H9 (cell line): ENCODE measurements around the gene GLIPR2. TPM values are rescaled to one million over a fixed set of nuclear protein-coding genes. Genes with fewer than 3 reads are reported as not detected.

Source experiments
- DNase-seq: peaks from one replicate; pipeline ENCODE4 v3.0.0-alpha.2; 2017
- H2AFZ ChIP-seq: one replicate; pipeline ENCODE4 v1.6.1; 2013; ENCODE audit warnings: mild to moderate bottlenecking, low read length, control low read depth, moderate library complexity
- H2AK5ac ChIP-seq: 2 replicates; pipeline ENCODE4 v1.6.1; 2013; ENCODE audit warnings: low read length, control low read depth, mixed read lengths; ENCODE audit not compliant: insufficient read length
- H2BK120ac ChIP-seq: one replicate; pipeline ENCODE4 v1.6.1; 2013; ENCODE audit warnings: low read depth, mild to moderate bottlenecking, low read length, control low read depth, inconsistent platforms; ENCODE audit not compliant: poor library complexity, severe bottlenecking
- H2BK12ac ChIP-seq: 2 replicates; pipeline ENCODE4 v1.6.1; 2013; ENCODE audit warnings: low read length, control low read depth, mixed read lengths, low read depth; ENCODE audit not compliant: insufficient read length
- H2BK15ac ChIP-seq: 2 replicates; pipeline ENCODE4 v1.6.1; 2013; ENCODE audit warnings: low read depth, low read length, control low read depth
- H2BK20ac ChIP-seq: one replicate; pipeline ENCODE4 v1.6.1; 2013; ENCODE audit warnings: low read depth, mild to moderate bottlenecking, low read length, control low read depth, inconsistent platforms; ENCODE audit not compliant: poor library complexity, severe bottlenecking
- H2BK5ac ChIP-seq: 2 replicates; pipeline ENCODE4 v1.6.1; 2013; ENCODE audit warnings: low read length, control low read depth, mixed read lengths; ENCODE audit not compliant: insufficient read length
- H3K14ac ChIP-seq: 2 replicates; pipeline ENCODE4 v1.6.1; 2013; ENCODE audit warnings: low read length, control low read depth; ENCODE audit not compliant: insufficient read depth
- H3K18ac ChIP-seq: 2 replicates; pipeline ENCODE4 v1.6.1; 2013; ENCODE audit warnings: low read depth, mild to moderate bottlenecking, mixed read lengths, low read length, control low read depth; ENCODE audit not compliant: insufficient read length
- H3K23ac ChIP-seq: 2 replicates; pipeline ENCODE4 v1.6.1; 2013; ENCODE audit warnings: low read length, control low read depth, mixed read lengths, low read depth; ENCODE audit not compliant: insufficient read length
- H3K23me2 ChIP-seq: 2 replicates; pipeline ENCODE4 v1.6.1; 2013; ENCODE audit warnings: low read depth, mild to moderate bottlenecking, mixed read lengths, low read length, control low read depth; ENCODE audit not compliant: insufficient read length, poor library complexity, severe bottlenecking
- H3K27ac ChIP-seq: 2 replicates; pipeline ENCODE4 v1.5.1; 2013; ENCODE audit warnings: low read length, control low read depth, mixed read lengths, low read depth; ENCODE audit not compliant: insufficient read length
- H3K27me3 ChIP-seq: 2 replicates; pipeline ENCODE4 v1.6.1; 2013; ENCODE audit warnings: low read length, control low read depth, inconsistent platforms; ENCODE audit not compliant: insufficient read depth
- H3K4ac ChIP-seq: 2 replicates; pipeline ENCODE4 v1.6.1; 2013; ENCODE audit warnings: low read depth, mild to moderate bottlenecking, control low read depth, inconsistent platforms, low read length, moderate library complexity
- H3K4me1 ChIP-seq: 2 replicates; pipeline ENCODE4 v1.6.1; 2013; ENCODE audit warnings: low read length, control low read depth, inconsistent platforms; ENCODE audit not compliant: insufficient read depth
- H3K4me2 ChIP-seq: 2 replicates; pipeline ENCODE4 v1.6.1; 2013; ENCODE audit warnings: low read length, control low read depth, mixed read lengths; ENCODE audit not compliant: insufficient read length, insufficient read depth
- H3K56ac ChIP-seq: 2 replicates; pipeline ENCODE4 v1.6.1; 2013; ENCODE audit warnings: low read depth, mild to moderate bottlenecking, mixed read lengths, low read length, control low read depth; ENCODE audit not compliant: insufficient read length
- H3K79me1 ChIP-seq: 2 replicates; pipeline ENCODE4 v1.6.1; 2013; ENCODE audit warnings: low read depth, mild to moderate bottlenecking, moderate library complexity, low read length, control low read depth, inconsistent platforms; ENCODE audit not compliant: insufficient read depth, poor library complexity, severe bottlenecking
- H3K79me2 ChIP-seq: 2 replicates; pipeline ENCODE4 v1.6.1; 2013; ENCODE audit warnings: low read length, control low read depth, inconsistent platforms; ENCODE audit not compliant: insufficient read depth
- H3K9ac ChIP-seq: 2 replicates; pipeline ENCODE4 v1.6.1; 2013; ENCODE audit warnings: low read length, control low read depth, mixed read lengths; ENCODE audit not compliant: insufficient read length; ENCODE audit errors: extremely low read depth
- H3K9me3 ChIP-seq: one replicate; pipeline ENCODE4 v1.6.1; 2013; ENCODE audit warnings: low read depth, low read length, inconsistent platforms; ENCODE audit not compliant: control insufficient read depth
- H3T11ph ChIP-seq: one replicate; pipeline ENCODE4 v1.6.1; 2013; ENCODE audit warnings: mild to moderate bottlenecking, low read length, control low read depth, inconsistent platforms
- H4K20me1 ChIP-seq: one replicate; pipeline ENCODE4 v1.6.1; 2013; ENCODE audit not compliant: control insufficient read depth, insufficient read length, insufficient read depth
- H4K5ac ChIP-seq: 2 replicates; pipeline ENCODE4 v1.6.1; 2013; ENCODE audit warnings: low read depth, mild to moderate bottlenecking, mixed read lengths, low read length, control low read depth; ENCODE audit not compliant: insufficient read length
- H4K8ac ChIP-seq: replicated peaks from 2 replicates; pipeline ENCODE4 v1.6.1; 2013; ENCODE audit warnings: low read length, control low read depth, mixed read lengths, low read depth; ENCODE audit not compliant: insufficient read length
- H4K91ac ChIP-seq: 2 replicates; pipeline ENCODE4 v1.6.1; 2013; ENCODE audit warnings: low read depth, mild to moderate bottlenecking, moderate library complexity, mixed read lengths, low read length, control low read depth; ENCODE audit not compliant: insufficient read length
- H3K27ac Mint-ChIP-seq, 3 experiments: 2 replicates in 2 of 3; 3 replicates in 1 of 3; pipeline ENCODE4 v1.8.0; 2020 to 2021; ENCODE audit warnings: mixed read lengths in 3 of 3, mild to moderate bottlenecking in 1 of 3, moderate library complexity in 1 of 3
- H3K27me3 Mint-ChIP-seq: 2 replicates; pipeline ENCODE4 v1.8.0; 2021; ENCODE audit warnings: low read depth, mild to moderate bottlenecking, moderate library complexity, mixed read lengths
- H3K36me3 Mint-ChIP-seq, 3 experiments: 2 replicates in 2 of 3; 3 replicates in 1 of 3; pipeline ENCODE4 v1.8.0; 2020 to 2021; ENCODE audit warnings: low read depth in 3 of 3, mixed read lengths in 3 of 3; ENCODE audit not compliant: insufficient read depth in 1 of 3
- H3K4me1 Mint-ChIP-seq, 2 experiments: 2 replicates each; pipeline ENCODE4 v1.8.0; 2020; ENCODE audit warnings: mixed read lengths in 2 of 2
- H3K4me3 Mint-ChIP-seq, 2 experiments: 2 replicates in 1 of 2; 3 replicates in 1 of 2; pipeline ENCODE4 v1.8.0; 2020 to 2021; ENCODE audit warnings: mild to moderate bottlenecking in 2 of 2, mixed read lengths in 2 of 2, moderate library complexity in 1 of 2
- H3K9me3 Mint-ChIP-seq, 2 experiments: 2 replicates in 1 of 2; 3 replicates in 1 of 2; pipeline ENCODE4 v1.8.0; 2020; ENCODE audit warnings: mild to moderate bottlenecking in 2 of 2, mixed read lengths in 2 of 2, moderate library complexity in 1 of 2
- CTCF ChIP-seq: fragments of 200-600 bp; sonication (generic); conservative IDR thresholded peaks from 3 replicates; pipeline ENCODE4 v1.8.0; 2021; ENCODE audit warnings: antibody characterized with exemption, mild to moderate bottlenecking
- WGBS: extraction: QIAGEN DNeasy Blood & Tissue Kit; methylation state at CpG from one replicate; pipeline ENCODE4 v1.1.7; 2013; ENCODE audit warnings: missing lambda C conversion rate, low lambda C conversion rate, mixed read lengths; ENCODE audit not compliant: insufficient read length; ENCODE audit errors: extremely low coverage; 5-methylcytosine and 5-hydroxymethylcytosine counted together
- total RNA-seq: library from RNA; stranded (reverse); gene quantifications from 2 replicates; pipeline ENCODE4 v1.2.1, GENCODE V29; 2021

The GLIPR2 gene
- total RNA-seq, 1 experiment from 2014 or later = 10.0 TPM

GRCh38 chr9:36192196-36192595 is 55.7 kb downstream of the GLIPR2 start:
- Histone ChIP-seq H2BK12ac (no peak overlapping the region), H2BK20ac (no peak overlapping the region), H3K4me1 (peaks cover 6% of the 10 kb centered on the region; the same call in 1 of the 2 replicates), H3T11ph (no peak overlapping the region), H3K27me3 (no peaks in the 10 kb centered on the region), H3K27ac (no peak overlapping the region), H3K9me3 (no peaks in the 10 kb centered on the region), H4K20me1 (no peaks in the 10 kb centered on the region), H3K79me1 (peaks cover 13% of the 10 kb centered on the region), H2BK15ac (no peak overlapping the region), H3K4ac (no peak overlapping the region), H3K23me2 (peaks cover 10% of the 10 kb centered on the region), H2AFZ (no peak overlapping the region), H4K91ac (no peak overlapping the region), H4K8ac (no peak overlapping the region), H2BK5ac (no peak overlapping the region), H2AK5ac (no peak overlapping the region), H3K18ac (no peak overlapping the region), H3K14ac (no peak overlapping the region), H3K23ac (no peak overlapping the region), H3K79me2 (peaks cover 37% of the 10 kb centered on the region), H3K4me2 (peak overlapping the region; percentile 95), H3K9ac (peak overlapping the region; percentile 45), H4K5ac (no peak overlapping the region), H2BK120ac (no peak overlapping the region), H3K56ac (no peak overlapping the region)
- H3K9me3 Mint-ChIP-seq = no peaks in the 10 kb centered on the region
- TF ChIP-seq CTCF = no peak
- H3K27ac Mint-ChIP-seq = no peak overlapping the region
- peaks cover 23 to 26% of the 10 kb centered on the region in 2 experiments for H3K4me1 Mint-ChIP-seq
- no CpG with 5 or more reads among the region's 4 CpGs for WGBS
- DNase-seq = no peak
- peaks cover 10% of the 10 kb centered on the region for H3K27me3 Mint-ChIP-seq
- H3K4me3 Mint-ChIP-seq = peak overlapping the region; percentile 94 to 96
- peaks cover 6 to 13% (median 12%) of the 10 kb centered on the region in 3 experiments; a peak in 6 of 7 replicates for H3K36me3 Mint-ChIP-seq
